K562 (cell line): Measurements from ENCODE around the gene SYVN1. TPM values are rescaled to one million over a fixed set of nuclear protein-coding genes. Genes with fewer than 3 reads are reported as not detected.

ENCODE experiments used
- ERF ChIP-seq: fragments of 450-650 bp; formaldehyde crosslinking; IDR thresholded peaks from 2 replicates; pipeline ENCODE4 v1.4.0; 2020; ENCODE audit warnings: mild to moderate bottlenecking, mixed read lengths
- ESRRA ChIP-seq: fragments of 450-650 bp; IDR thresholded peaks from 2 replicates; pipeline ENCODE4 v1.6.1; 2014; ENCODE audit warnings: low read depth, mild to moderate bottlenecking, moderate library complexity, borderline replicate concordance
- ETS2 ChIP-seq: IDR thresholded peaks from 2 replicates; pipeline ENCODE4 v1.6.1; 2016; ENCODE audit warnings: borderline replicate concordance, missing genetic modification characterization, mild to moderate bottlenecking, moderate library complexity, missing compliant biosample characterization; ENCODE audit not compliant: poor library complexity, severe bottlenecking
- HEY1 ChIP-seq: fragments of 250-450 bp; sonication (Bioruptor Pico); IDR thresholded peaks from 2 replicates; pipeline ENCODE4 v1.5.0; 2020; ENCODE audit warnings: mild to moderate bottlenecking, moderate library complexity, borderline replicate concordance
- JUND ChIP-seq, 2 experiments: IDR thresholded peaks; 2 replicates in 1 of 2; 3 replicates in 1 of 2; pipeline ENCODE4 v1.6.1; 2011; ENCODE audit warnings: borderline replicate concordance in 2 of 2, low read depth in 2 of 2, low read length in 2 of 2, improper control_type of control experiment in 1 of 2, missing biosample characterization in 1 of 2, missing genetic modification characterization in 1 of 2, missing genetic modification reagents in 1 of 2
- PHB2 ChIP-seq: fragments of 450-650 bp; IDR thresholded peaks from 2 replicates; pipeline ENCODE4 v1.6.1; 2017; ENCODE audit warnings: low read depth
- TCF3 ChIP-seq: sonication (generic); formaldehyde crosslinking; IDR thresholded peaks from 2 replicates; pipeline ENCODE4 v1.4.0; 2020; ENCODE audit warnings: mild to moderate bottlenecking, missing genetic modification reagents
- ZBTB34 ChIP-seq: fragments of 250-450 bp; sonication (Bioruptor Pico); IDR thresholded peaks from 2 replicates; pipeline ENCODE4 v1.8.0; 2021; ENCODE audit warnings: mild to moderate bottlenecking, moderate library complexity
- ZBTB40 ChIP-seq, 2 experiments: fragments of 450-650 bp in 1 of 2; sonication (generic) in 1 of 2; formaldehyde crosslinking in 1 of 2; IDR thresholded peaks; 2 replicates each; pipeline versions ENCODE4 v1.7.1 to v1.9.0; 2016 to 2022; ENCODE audit warnings: inconsistent platforms in 1 of 2, mild to moderate bottlenecking in 1 of 2, missing genetic modification reagents in 1 of 2
- ZBTB9 ChIP-seq: fragments of 450-650 bp; formaldehyde crosslinking; IDR thresholded peaks from 2 replicates; pipeline ENCODE4 v1.4.0; 2020; ENCODE audit warnings: mild to moderate bottlenecking, moderate library complexity
- ZNF740 ChIP-seq, 3 experiments: fragments of 200-800 bp in 1 of 3; sonication (Bioruptor generic) in 1 of 3; sonication (generic) in 1 of 3; formaldehyde crosslinking in 1 of 3; IDR thresholded peaks; 2 replicates each; pipeline versions ENCODE4 v1.6.1 to v1.8.0; 2016 to 2022; ENCODE audit warnings: mild to moderate bottlenecking in 2 of 3, missing compliant biosample characterization in 2 of 3, missing genetic modification characterization in 2 of 3, missing genetic modification reagents in 1 of 3
- polyA plus RNA-seq, 8 experiments: library from polyadenylated mRNA; depleted of rRNA in 4 of 8; stranded (reverse) in 5 of 8; unstranded in 3 of 8; fragments of >200 nt; fragmentation: Nextera tagmentation in 2 of 8; fragmentation: Illumina TruSeq in 1 of 8; extraction: Ambion mirVana in 2 of 8; extraction: Trizol in 1 of 8; gene quantifications; 2 replicates each; pipeline versions ENCODE4 v1.2.1 to v1.2.3, GENCODE V29; 2011 to 2014; ENCODE audit warnings: inconsistent platforms in 1 of 8, missing spikeins in 1 of 8
- total RNA-seq, 7 experiments: library from RNA; depleted of rRNA in 6 of 7; stranded (reverse); fragments of >200 nt in 6 of 7; fragmentation: Illumina TruSeq in 2 of 7; extraction: Trizol in 2 of 7; gene quantifications; 2 replicates each; pipeline versions ENCODE4 v1.2.1 to v1.2.3, GENCODE V29; 2011 to 2021; ENCODE audit warnings: low replicate concordance in 1 of 7

SYVN1 gene
- total and polyA plus RNA-seq, 9 of the 15 experiments (the other 6 are each of a cell fraction or from before 2014, with no cell fraction given) = 0.41 to 47.4 (median 9.9) TPM

- TF ChIP-seq JUND (IDR thresholded peaks at IDR 0.05; ENCODE audit: borderline replicate concordance, low read depth, low read length) (peak; percentile 87), JUND (tag; IDR thresholded peaks at IDR 0.05; ENCODE audit: borderline replicate concordance, low read depth, low read length) (peak; percentile 54; the same call in 1 of the 3 replicates), HEY1 (CRISPR knock-in tag) (no peak), ETS2 (tag) (no peak), ZBTB9 (CRISPR knock-in tag) (peak; percentile 81; the same call in 1 of the 2 replicates), ESRRA (peak; percentile 89), ZBTB40 (IDR thresholded peaks at IDR 0.05) (peak; percentile 97), ZBTB40 (CRISPR knock-in tag; IDR thresholded peaks at IDR 0.05) (0 out of 2 replicates have a peak, but pooled peaks have one; percentile 6), TCF3 (peak; percentile 32; the same call in 1 of the 2 replicates), ERF (peak; percentile 23; the same call in 1 of the 2 replicates), PHB2 (no peak), ZBTB34 (no peak), ZNF740 (CRISPR knock-in tag; IDR thresholded peaks at IDR 0.05) (0 out of 2 replicates have a peak, but pooled peaks have one; percentile 33), ZNF740 (tag; IDR thresholded peaks at IDR 0.05) (no peak)
Observed at GRCh38 chr11:65083834-65084597, 50.3 kb downstream of the SYVN1 start, which contains the start of the genes CDCA5 and ZFPL1 (continued).
